ENCODE results near the gene RGS19.

The RGS19 gene

GRCh38 chr20:64113796-64114355 lies 34.6 kb upstream of the RGS19 start:
- Histone ChIP-seq H3K9ac (ENCODE audit: low read depth, low read length) (no peak overlapping the region), H3K27me3 (ENCODE audit: control insufficient read depth, insufficient read depth, low read length) (no peaks in the 10 kb centered on the region), H3K4me1 (ENCODE audit: control insufficient read depth, insufficient read depth, low read length) (no peaks in the 10 kb centered on the region), H3K9me3 (ENCODE audit: control insufficient read depth, insufficient read depth, low read length) (no peaks in the 10 kb centered on the region), H3K36me3 (ENCODE audit: control insufficient read depth, insufficient read depth, low read length) (no peaks in the 10 kb centered on the region), H3K4me3 (ENCODE audit: low read depth, low read length) (no peak overlapping the region)

- H3K9me3 ChIP-seq (ENCODE audit: control insufficient read depth, insufficient read depth, low read length): no peaks in the 10 kb centered on the region
- no peak overlapping the region for H3K9ac ChIP-seq (ENCODE audit: low read depth, low read length)
- H3K27me3 ChIP-seq (ENCODE audit: control insufficient read depth, insufficient read depth, low read length): no peaks in the 10 kb centered on the region
- no peaks in the 10 kb centered on the region for H3K4me1 ChIP-seq (ENCODE audit: control insufficient read depth, insufficient read depth, low read length)
- H3K4me3 ChIP-seq (ENCODE audit: low read depth, low read length): no peak overlapping the region
- H3K36me3 ChIP-seq (ENCODE audit: control insufficient read depth, insufficient read depth, low read length): no peaks in the 10 kb centered on the region
Observed at GRCh38 chr20:64113444-64113775, 34.1 kb upstream of the RGS19 start.

GRCh38 chr20:64112691-64113443 lies 33.5 kb upstream of the RGS19 start:
- no peaks in the 10 kb centered on the region for H3K27me3 ChIP-seq (ENCODE audit: control insufficient read depth, insufficient read depth, low read length)
- no peaks in the 10 kb centered on the region for H3K9me3 ChIP-seq (ENCODE audit: control insufficient read depth, insufficient read depth, low read length)
- H3K4me3 ChIP-seq (ENCODE audit: low read depth, low read length): no peak overlapping the region
- H3K9ac ChIP-seq (ENCODE audit: low read depth, low read length): no peak overlapping the region
- H3K4me1 ChIP-seq (ENCODE audit: control insufficient read depth, insufficient read depth, low read length): no peaks in the 10 kb centered on the region
- no peaks in the 10 kb centered on the region for H3K36me3 ChIP-seq (ENCODE audit: control insufficient read depth, insufficient read depth, low read length)

- Histone ChIP-seq H3K36me3 (ENCODE audit: control insufficient read depth, insufficient read depth, low read length) (no peaks in the 10 kb centered on the region), H3K27me3 (ENCODE audit: control insufficient read depth, insufficient read depth, low read length) (no peaks in the 10 kb centered on the region), H3K4me3 (ENCODE audit: low read depth, low read length) (no peak overlapping the region), H3K4me1 (ENCODE audit: control insufficient read depth, insufficient read depth, low read length) (no peaks in the 10 kb centered on the region), H3K9ac (ENCODE audit: low read depth, low read length) (no peak overlapping the region), H3K9me3 (ENCODE audit: control insufficient read depth, insufficient read depth, low read length) (no peaks in the 10 kb centered on the region)
Observed at GRCh38 chr20:64111841-64112641, 32.7 kb upstream of the RGS19 start.

- Histone ChIP-seq H3K4me1 (ENCODE audit: control insufficient read depth, insufficient read depth, low read length) (no peaks in the 10 kb centered on the region), H3K9me3 (ENCODE audit: control insufficient read depth, insufficient read depth, low read length) (no peaks in the 10 kb centered on the region), H3K9ac (ENCODE audit: low read depth, low read length) (no peak overlapping the region), H3K4me3 (ENCODE audit: low read depth, low read length) (no peak overlapping the region), H3K27me3 (ENCODE audit: control insufficient read depth, insufficient read depth, low read length) (no peaks in the 10 kb centered on the region), H3K36me3 (ENCODE audit: control insufficient read depth, insufficient read depth, low read length) (no peaks in the 10 kb centered on the region)
Observed at GRCh38 chr20:64110411-64111068, 31.2 kb upstream of the RGS19 start.

- H3K9me3 ChIP-seq (ENCODE audit: control insufficient read depth, insufficient read depth, low read length): no peaks in the 10 kb centered on the region
- H3K27me3 ChIP-seq (ENCODE audit: control insufficient read depth, insufficient read depth, low read length): no peaks in the 10 kb centered on the region
- H3K9ac ChIP-seq (ENCODE audit: low read depth, low read length): no peak overlapping the region
- H3K36me3 ChIP-seq (ENCODE audit: control insufficient read depth, insufficient read depth, low read length): no peaks in the 10 kb centered on the region
- no peaks in the 10 kb centered on the region for H3K4me1 ChIP-seq (ENCODE audit: control insufficient read depth, insufficient read depth, low read length)
- H3K4me3 ChIP-seq (ENCODE audit: low read depth, low read length): no peak overlapping the region
Observed at GRCh38 chr20:64109831-64110391, 30.6 kb upstream of the RGS19 start.

- no peak overlapping the region for H3K4me3 ChIP-seq (ENCODE audit: low read depth, low read length)
- no peaks in the 10 kb centered on the region for H3K4me1 ChIP-seq (ENCODE audit: control insufficient read depth, insufficient read depth, low read length)
- no peaks in the 10 kb centered on the region for H3K36me3 ChIP-seq (ENCODE audit: control insufficient read depth, insufficient read depth, low read length)
- H3K9me3 ChIP-seq (ENCODE audit: control insufficient read depth, insufficient read depth, low read length): no peaks in the 10 kb centered on the region
- no peak overlapping the region for H3K9ac ChIP-seq (ENCODE audit: low read depth, low read length)
- no peaks in the 10 kb centered on the region for H3K27me3 ChIP-seq (ENCODE audit: control insufficient read depth, insufficient read depth, low read length)
Observed at GRCh38 chr20:64108731-64109681, 29.7 kb upstream of the RGS19 start.

GRCh38 chr20:64107736-64108457 lies 28.6 kb upstream of the RGS19 start:
- Histone ChIP-seq H3K27me3 (ENCODE audit: control insufficient read depth, insufficient read depth, low read length) (peaks cover 1% of the 10 kb centered on the region), H3K4me3 (ENCODE audit: low read depth, low read length) (no peak overlapping the region), H3K36me3 (ENCODE audit: control insufficient read depth, insufficient read depth, low read length) (no peaks in the 10 kb centered on the region), H3K9me3 (ENCODE audit: control insufficient read depth, insufficient read depth, low read length) (no peaks in the 10 kb centered on the region), H3K9ac (ENCODE audit: low read depth, low read length) (no peak overlapping the region), H3K4me1 (ENCODE audit: control insufficient read depth, insufficient read depth, low read length) (no peaks in the 10 kb centered on the region)

GRCh38 chr20:64106981-64107735 lies 27.8 kb upstream of the RGS19 start, which contains the start of gene NPBWR2:
TSS of gene NPBWR2 (minus strand) at chr20:64107565. CDS start at chr20:64106831, 734 bp downstream.
- no peak within 1 kb of the TSS for H3K4me3 ChIP-seq (ENCODE audit: low read depth, low read length)
- peaks cover 3% of the 10 kb centered on the region for H3K27me3 ChIP-seq (ENCODE audit: control insufficient read depth, insufficient read depth, low read length)
- H3K4me1 ChIP-seq (ENCODE audit: control insufficient read depth, insufficient read depth, low read length): no peaks in the 10 kb centered on the region
- H3K9ac ChIP-seq (ENCODE audit: low read depth, low read length): no peak within 1 kb of the TSS
- H3K36me3 ChIP-seq (ENCODE audit: control insufficient read depth, insufficient read depth, low read length): no peaks in the 10 kb centered on the region
- no peaks in the 10 kb centered on the region for H3K9me3 ChIP-seq (ENCODE audit: control insufficient read depth, insufficient read depth, low read length)

GRCh38 chr20:64106435-64106961 lies 27.2 kb upstream of the RGS19 start:
- Histone ChIP-seq H3K4me1 (ENCODE audit: control insufficient read depth, insufficient read depth, low read length) (no peaks in the 10 kb centered on the region), H3K36me3 (ENCODE audit: control insufficient read depth, insufficient read depth, low read length) (no peaks in the 10 kb centered on the region), H3K9me3 (ENCODE audit: control insufficient read depth, insufficient read depth, low read length) (no peaks in the 10 kb centered on the region), H3K27me3 (ENCODE audit: control insufficient read depth, insufficient read depth, low read length) (peaks cover 6% of the 10 kb centered on the region), H3K4me3 (ENCODE audit: low read depth, low read length) (no peak overlapping the region), H3K9ac (ENCODE audit: low read depth, low read length) (no peak overlapping the region)
